Neural progenitor cell (in vitro differentiated cells): ENCODE measurements around the gene CD2BP2. TPM values are rescaled to one million over a fixed set of nuclear protein-coding genes. Genes with fewer than 3 reads are reported as not detected.
A peak's percentile ranks its signal among the peaks of the same experiment; 100 is the strongest.

ENCODE experiments used
- DNase-seq: peaks from one replicate; pipeline ENCODE4 v3.0.0-alpha.2; 2016; ENCODE audit warnings: low spot score
- H2AFZ ChIP-seq: fragments of 200-600 bp; sonication (generic); replicated peaks from 2 replicates; pipeline ENCODE4 v1.6.1; 2016; ENCODE audit warnings: antibody characterized with exemption
- H3F3A ChIP-seq: fragments of 200-600 bp; sonication (generic); 2 replicates; pipeline ENCODE4 v1.6.1; 2016; ENCODE audit warnings: antibody characterized with exemption, low read depth
- H3K27ac ChIP-seq: fragments of 200-600 bp; sonication (generic); 2 replicates; pipeline ENCODE4 v1.5.1; 2016; ENCODE audit warnings: mild to moderate bottlenecking
- H3K27me3 ChIP-seq: fragments of 200-600 bp; sonication (generic); 2 replicates; pipeline ENCODE4 v1.6.1; 2016; ENCODE audit warnings: mild to moderate bottlenecking, moderate library complexity
- H3K36me3 ChIP-seq: fragments of 200-600 bp; sonication (generic); 2 replicates; pipeline ENCODE4 v1.5.1; 2016
- H3K4me1 ChIP-seq: fragments of 200-600 bp; sonication (generic); 2 replicates; pipeline ENCODE4 v1.6.1; 2016; ENCODE audit warnings: mixed run types
- H3K4me2 ChIP-seq: fragments of 200-600 bp; sonication (generic); 2 replicates; pipeline ENCODE4 v1.6.1; 2016
- H3K4me3 ChIP-seq: fragments of 200-600 bp; sonication (generic); 2 replicates; pipeline ENCODE4 v1.5.1; 2016
- H3K79me2 ChIP-seq: fragments of 200-600 bp; sonication (generic); 2 replicates; pipeline ENCODE4 v1.6.1; 2016; ENCODE audit warnings: low read depth
- H3K9ac ChIP-seq: fragments of 200-600 bp; sonication (generic); 2 replicates; pipeline ENCODE4 v1.6.1; 2016
- H3K9me3 ChIP-seq: fragments of 200-600 bp; sonication (generic); 2 replicates; pipeline ENCODE4 v1.5.1; 2016; ENCODE audit warnings: low read depth
- H4K20me1 ChIP-seq: fragments of 200-600 bp; sonication (generic); 2 replicates; pipeline ENCODE4 v1.6.1; 2016; ENCODE audit warnings: low read depth
- H3K27ac Mint-ChIP-seq: 3 replicates; pipeline ENCODE4 v1.8.0; 2021; ENCODE audit warnings: mixed read lengths
- H3K27me3 Mint-ChIP-seq: 2 replicates; pipeline ENCODE4 v1.8.0; 2022; ENCODE audit warnings: low read depth, mild to moderate bottlenecking, inconsistent platforms, moderate library complexity, mixed read lengths; ENCODE audit not compliant: insufficient read depth
- H3K36me3 Mint-ChIP-seq: 3 replicates; pipeline ENCODE4 v1.8.0; 2021; ENCODE audit warnings: mixed read lengths
- H3K4me1 Mint-ChIP-seq: 3 replicates; pipeline ENCODE4 v1.8.0; 2021; ENCODE audit warnings: mixed read lengths
- H3K4me3 Mint-ChIP-seq: 3 replicates; pipeline ENCODE4 v1.8.0; 2021; ENCODE audit warnings: mild to moderate bottlenecking, moderate library complexity, mixed read lengths
- H3K9me3 Mint-ChIP-seq: 3 replicates; pipeline ENCODE4 v1.8.0; 2020; ENCODE audit warnings: mixed read lengths
- EZH2 ChIP-seq: fragments of 200-600 bp; sonication (generic); IDR thresholded peaks from 2 replicates; pipeline ENCODE4 v1.6.1; 2017; ENCODE audit warnings: antibody characterized with exemption, mild to moderate bottlenecking, moderate library complexity
- EZH2phosphoT487 ChIP-seq: fragments of 200-600 bp; sonication (generic); IDR thresholded peaks from 2 replicates; pipeline ENCODE4 v1.6.1; 2017; ENCODE audit warnings: antibody characterized with exemption
- total RNA-seq: library from RNA; depleted of rRNA; stranded (reverse); fragments of >200 nt; gene quantifications from 2 replicates; pipeline ENCODE4 v1.2.3, GENCODE V29; 2015; ENCODE audit warnings: low replicate concordance
- TF ChIP-seq, protein P1 (sequence below): fragments of 200-600 bp; sonication (generic); IDR thresholded peaks from 2 replicates; pipeline ENCODE4 v1.5.1; 2017; ENCODE audit warnings: antibody characterized with exemption, mild to moderate bottlenecking

CD2BP2 gene
- total RNA-seq, 1 donor from 2014 or later: 30.4 TPM

DNA sequence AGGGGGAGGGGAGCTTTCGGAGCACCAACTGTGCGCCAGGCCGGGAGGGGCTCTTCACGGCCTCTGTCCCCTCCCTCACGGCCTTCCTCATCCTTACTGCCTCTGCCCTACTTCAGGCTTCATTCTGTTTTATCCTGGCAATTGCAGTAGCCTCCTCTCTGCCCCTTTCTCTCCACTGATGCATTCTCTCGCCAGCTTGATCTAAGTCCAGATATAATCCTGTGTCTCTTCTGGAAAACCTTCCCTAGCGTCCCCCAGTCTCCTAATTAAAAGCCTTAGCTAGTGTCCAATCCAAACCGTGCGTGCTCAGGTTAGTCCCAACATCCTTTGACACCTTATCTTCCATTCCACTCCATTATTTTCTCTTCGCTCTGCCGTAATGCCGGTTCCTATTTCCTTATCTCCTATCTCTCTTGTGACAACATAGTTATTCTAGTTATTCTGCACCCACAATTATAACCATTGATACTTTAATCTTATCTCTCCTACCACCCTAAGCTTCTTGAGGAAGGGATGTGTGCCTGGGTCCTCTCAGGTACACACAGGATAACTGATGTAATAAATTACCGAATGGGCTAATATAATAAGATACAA, 41.0 kb upstream of the CD2BP2 start:
- peaks cover 40% of the 10 kb centered on the region for H3K4me1 ChIP-seq
- H2AFZ ChIP-seq: no peak overlapping the region
- no peaks in the 10 kb centered on the region for H3K27me3 ChIP-seq
- H3K27ac ChIP-seq: peak overlapping the region; percentile 99
- no peaks in the 10 kb centered on the region for H3K9me3 ChIP-seq
- H3K9me3 Mint-ChIP-seq: no peaks in the 10 kb centered on the region
- peaks cover 47% of the 10 kb centered on the region for H3K4me1 Mint-ChIP-seq
- H3K36me3 ChIP-seq: no peaks in the 10 kb centered on the region
- peak overlapping the region; percentile 75 for H3K9ac ChIP-seq
- H4K20me1 ChIP-seq: peaks cover 40% of the 10 kb centered on the region
- no peak for DNase-seq
- peaks cover 83% of the 10 kb centered on the region for H3F3A ChIP-seq
- peaks cover 20% of the 10 kb centered on the region for H3K27me3 Mint-ChIP-seq
- TF ChIP-seq EZH2phosphoT487 (no peak), EZH2 (no peak)
- TF ChIP-seq, protein P1, sequence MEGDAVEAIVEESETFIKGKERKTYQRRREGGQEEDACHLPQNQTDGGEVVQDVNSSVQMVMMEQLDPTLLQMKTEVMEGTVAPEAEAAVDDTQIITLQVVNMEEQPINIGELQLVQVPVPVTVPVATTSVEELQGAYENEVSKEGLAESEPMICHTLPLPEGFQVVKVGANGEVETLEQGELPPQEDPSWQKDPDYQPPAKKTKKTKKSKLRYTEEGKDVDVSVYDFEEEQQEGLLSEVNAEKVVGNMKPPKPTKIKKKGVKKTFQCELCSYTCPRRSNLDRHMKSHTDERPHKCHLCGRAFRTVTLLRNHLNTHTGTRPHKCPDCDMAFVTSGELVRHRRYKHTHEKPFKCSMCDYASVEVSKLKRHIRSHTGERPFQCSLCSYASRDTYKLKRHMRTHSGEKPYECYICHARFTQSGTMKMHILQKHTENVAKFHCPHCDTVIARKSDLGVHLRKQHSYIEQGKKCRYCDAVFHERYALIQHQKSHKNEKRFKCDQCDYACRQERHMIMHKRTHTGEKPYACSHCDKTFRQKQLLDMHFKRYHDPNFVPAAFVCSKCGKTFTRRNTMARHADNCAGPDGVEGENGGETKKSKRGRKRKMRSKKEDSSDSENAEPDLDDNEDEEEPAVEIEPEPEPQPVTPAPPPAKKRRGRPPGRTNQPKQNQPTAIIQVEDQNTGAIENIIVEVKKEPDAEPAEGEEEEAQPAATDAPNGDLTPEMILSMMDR: no peak
- peak overlapping the region; percentile 100 for H3K4me2 ChIP-seq
- H3K4me3 ChIP-seq: peak overlapping the region; percentile 100
- H3K36me3 Mint-ChIP-seq: peaks cover 5% of the 10 kb centered on the region
- H3K4me3 Mint-ChIP-seq: peak overlapping the region; percentile 86
- H3K79me2 ChIP-seq: peaks cover 42% of the 10 kb centered on the region
- H3K27ac Mint-ChIP-seq: peak overlapping the region; percentile 98

DNA sequence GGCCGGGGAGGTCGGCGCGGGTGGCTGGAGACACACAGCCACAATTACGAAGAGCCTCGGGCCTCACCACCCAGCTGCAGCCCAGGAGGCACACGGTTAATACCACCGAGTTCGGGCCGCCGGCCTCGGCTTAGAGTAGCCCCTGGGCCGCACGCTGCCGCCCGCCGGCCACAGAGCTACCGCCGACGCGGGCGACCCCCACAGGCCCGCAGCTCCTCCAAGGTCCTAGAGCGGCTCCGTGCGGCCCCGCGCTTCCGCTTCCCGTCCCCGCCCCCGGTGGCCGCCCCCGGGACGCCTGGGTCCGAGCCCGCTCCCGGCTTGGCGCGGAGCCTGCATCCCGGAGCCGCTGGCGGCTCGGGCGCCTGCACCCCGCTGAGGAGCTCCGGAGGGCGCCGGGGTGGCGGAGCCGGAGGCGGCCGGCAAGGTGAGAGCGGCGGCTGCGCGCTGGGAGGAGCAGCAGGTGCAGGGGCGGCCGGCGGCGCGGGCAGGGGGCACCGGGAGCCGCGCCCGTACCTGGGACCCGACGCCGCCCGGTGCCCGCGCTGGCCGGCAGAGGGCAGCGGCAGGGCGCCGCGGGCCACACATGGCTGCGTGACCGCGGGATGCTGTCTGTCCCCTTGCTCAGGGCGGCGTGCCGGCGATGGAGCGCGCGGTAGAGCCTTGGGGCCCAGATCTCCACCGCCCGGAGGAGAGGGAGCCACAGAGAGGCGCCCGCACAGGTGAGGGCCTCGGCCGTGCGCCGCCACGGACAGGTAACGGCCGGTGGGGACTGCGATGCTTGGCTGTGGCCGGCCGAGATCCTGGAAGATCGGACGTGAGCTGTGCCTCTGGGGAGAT, 40.3 kb upstream of the CD2BP2 start, which contains the start of gene ZNF48:
Gene ZNF48, plus strand, starts transcription at position 266 of the 837 bp plus-strand sequence. Its CDS starts 375 bp downstream, at position 641.
- H2AFZ ChIP-seq: peak within 1 kb of the TSS; percentile 30
- peak within 1 kb of the TSS; percentile 75 for H3K9ac ChIP-seq
- no peaks in the 10 kb centered on the region for H3K27me3 ChIP-seq
- H4K20me1 ChIP-seq: peaks cover 40% of the 10 kb centered on the region
- H3K79me2 ChIP-seq: peaks cover 42% of the 10 kb centered on the region
- peak within 1 kb of the TSS; percentile 98 for H3K27ac Mint-ChIP-seq
- DNase-seq: peak; percentile 97
- peaks cover 5% of the 10 kb centered on the region for H3K36me3 Mint-ChIP-seq
- no peaks in the 10 kb centered on the region for H3K36me3 ChIP-seq
- H3K4me2 ChIP-seq: peak within 1 kb of the TSS; percentile 100
- TF ChIP-seq EZH2 (no peak), EZH2phosphoT487 (no peak)
- TF ChIP-seq, protein P1: peak; percentile 49
- H3K4me1 ChIP-seq: peaks cover 35% of the 10 kb centered on the region
- H3K4me1 Mint-ChIP-seq: peaks cover 46% of the 10 kb centered on the region
- no peaks in the 10 kb centered on the region for H3K9me3 ChIP-seq
- peaks cover 75% of the 10 kb centered on the region for H3F3A ChIP-seq
- peak within 1 kb of the TSS; percentile 100 for H3K4me3 ChIP-seq
- peaks cover 15% of the 10 kb centered on the region for H3K27me3 Mint-ChIP-seq
- no peaks in the 10 kb centered on the region for H3K9me3 Mint-ChIP-seq
- H3K27ac ChIP-seq: peak within 1 kb of the TSS; percentile 99
- H3K4me3 Mint-ChIP-seq: peak within 1 kb of the TSS; percentile 86

DNA sequence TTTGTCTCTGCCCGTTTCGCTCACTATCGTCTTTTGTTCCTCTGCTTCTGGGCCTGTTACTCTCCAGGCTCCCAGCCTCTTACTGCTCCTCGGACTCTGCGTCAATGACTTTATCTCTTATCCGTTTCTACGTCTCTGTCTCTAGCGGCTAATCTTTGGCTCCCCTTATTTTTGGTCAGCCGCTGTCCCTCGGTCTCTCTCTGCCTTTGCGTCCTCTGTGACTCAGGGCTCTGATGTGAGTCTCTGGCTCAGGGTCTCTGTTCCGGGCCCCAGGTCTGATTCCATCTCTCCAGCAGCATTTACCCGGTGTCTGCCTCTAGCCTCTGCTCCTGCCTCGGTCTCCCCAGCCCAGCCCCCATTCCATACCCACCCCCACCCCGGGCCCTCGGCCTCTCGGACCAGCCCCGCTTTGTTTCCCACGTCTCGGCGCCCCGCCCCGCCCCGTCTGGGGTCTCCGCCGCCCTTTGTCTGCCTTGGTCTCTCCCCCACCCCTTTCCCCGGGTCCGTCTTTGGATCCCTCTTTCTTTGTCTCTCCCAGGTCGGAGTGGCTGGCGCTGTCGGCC, 39.6 kb upstream of the CD2BP2 start:
- Histone ChIP-seq H4K20me1 (peaks cover 38% of the 10 kb centered on the region), H2AFZ (peak overlapping the region; percentile 30), H3K27me3 (no peaks in the 10 kb centered on the region), H3K79me2 (peaks cover 42% of the 10 kb centered on the region), H3K9ac (peak overlapping the region; percentile 75), H3K9me3 (no peaks in the 10 kb centered on the region), H3F3A (peaks cover 68% of the 10 kb centered on the region), H3K4me3 (peak overlapping the region; percentile 100), H3K36me3 (no peaks in the 10 kb centered on the region), H3K4me1 (peaks cover 32% of the 10 kb centered on the region), H3K4me2 (peak overlapping the region; percentile 100), H3K27ac (peak overlapping the region; percentile 99)
- Mint-ChIP-seq H3K27ac (peak overlapping the region; percentile 98), H3K36me3 (peaks cover 5% of the 10 kb centered on the region), H3K27me3 (peaks cover 13% of the 10 kb centered on the region), H3K9me3 (no peaks in the 10 kb centered on the region), H3K4me1 (peaks cover 42% of the 10 kb centered on the region), H3K4me3 (peak overlapping the region; percentile 86)
- DNase-seq: peak; percentile 87
- TF ChIP-seq EZH2: no peak
- TF ChIP-seq, protein P1: no peak
- no peak for TF ChIP-seq EZH2phosphoT487
